NCI-H2227 (cell line): ENCODE data around the gene KLF17.
"Not testable (repeated sequence)": the region's sequence is repeated elsewhere in the genome, so short reads cannot be mapped to it uniquely, and the experiment has no call there.

ENCODE experiments used
- DNase-seq: peaks from one replicate; lab custom pipeline; 2025; ENCODE audit not compliant: unreplicated experiment; lab: John Stamatoyannopoulos, UW

Gene KLF17

DNA sequence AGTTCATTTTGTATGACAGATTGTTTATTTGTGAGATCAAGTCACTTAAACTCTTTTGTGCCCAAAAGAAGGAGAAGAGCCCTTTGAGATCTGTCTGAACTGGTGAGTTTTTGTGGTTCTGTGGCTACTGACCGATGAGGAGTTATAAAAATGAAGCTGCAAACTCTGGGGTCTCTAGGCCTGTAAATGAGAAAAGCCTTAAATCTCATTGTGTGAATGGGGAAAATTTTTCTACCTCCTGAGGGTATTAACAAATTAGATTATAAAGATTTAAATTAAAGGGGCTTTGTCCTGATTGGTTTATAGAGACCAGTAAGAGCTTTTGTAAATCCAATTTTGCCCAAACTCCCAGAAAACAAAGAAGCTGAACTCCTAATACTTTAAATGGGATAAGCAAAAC, 9.7 kb upstream of the KLF17 start:
- DNase-seq, result no peak

DNA sequence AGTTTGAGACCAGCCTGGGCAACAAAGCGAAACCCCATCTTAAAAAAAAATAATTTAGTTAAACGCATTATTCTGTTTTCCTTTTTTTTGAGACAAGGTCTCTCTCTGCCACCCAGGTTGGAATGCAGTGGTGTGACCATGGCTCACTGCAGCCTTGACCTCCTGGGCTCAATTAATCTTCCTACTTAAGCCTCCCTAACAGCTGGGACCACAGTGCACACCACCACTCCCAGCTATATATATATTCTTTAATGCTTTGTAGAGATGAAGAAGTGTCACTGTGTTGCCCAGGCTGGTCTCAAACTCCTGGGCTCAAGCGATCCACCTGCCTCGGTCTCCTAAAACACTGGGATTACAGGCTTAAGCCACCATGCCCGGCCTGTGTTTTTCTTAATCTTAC, 7.7 kb upstream of the KLF17 start:
- no peak for DNase-seq

- no peak for DNase-seq
These were observed 6.8 kb upstream of the KLF17 start for GRCh38 chr1:44111861-44112260.

DNA sequence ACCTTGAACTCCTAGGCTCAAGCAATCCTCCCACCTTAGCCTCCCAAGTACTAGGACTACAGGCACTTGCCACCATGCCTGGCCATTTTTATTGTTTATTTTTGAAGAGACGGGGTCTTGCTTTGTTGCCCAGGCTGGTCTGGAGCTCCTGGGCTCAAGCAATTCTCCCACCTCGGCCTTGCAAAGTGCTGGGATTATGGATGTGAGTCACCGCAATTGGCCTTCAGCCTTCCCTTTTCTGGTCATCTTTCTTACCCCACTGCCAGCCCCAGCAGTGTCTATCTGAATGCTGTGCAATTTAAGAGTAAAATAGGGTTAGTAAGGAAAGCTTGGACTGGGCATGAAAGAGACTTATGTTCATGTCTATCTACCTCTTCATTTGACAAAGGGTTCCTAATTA, 6.1 kb upstream of the KLF17 start:
- DNase-seq, result no peak

DNA sequence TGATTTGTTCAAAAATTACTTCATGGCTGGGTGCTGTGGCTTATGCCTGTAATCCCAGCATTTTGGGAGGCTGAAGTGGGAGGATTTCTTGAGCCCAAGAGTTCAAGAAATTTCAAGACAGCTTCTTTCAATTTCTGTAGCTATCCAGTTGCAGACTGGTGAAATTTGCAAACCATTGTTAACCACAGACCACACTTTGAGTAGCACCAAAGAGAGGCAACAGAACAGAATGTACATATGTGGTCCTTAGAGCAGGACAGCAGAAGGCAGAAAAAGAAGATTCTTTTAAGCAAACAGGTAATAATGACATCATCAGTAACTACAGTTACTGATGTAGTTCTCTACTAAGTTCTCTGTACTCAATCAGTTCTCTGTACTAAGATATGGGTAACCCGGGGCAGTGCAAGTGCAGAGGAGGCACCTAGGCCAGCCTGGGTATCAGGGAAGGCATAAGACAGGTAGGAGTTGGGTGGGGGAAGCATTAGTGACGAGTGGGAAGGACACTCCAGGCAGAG, 5.5 kb upstream of the KLF17 start:
- no peak for DNase-seq

GRCh38 chr1:44114098-44114497, 4.5 kb upstream of the KLF17 start:
- DNase-seq, result no peak

GRCh38 chr1:44117272-44117671, 1.3 kb upstream of the KLF17 start:
- DNase-seq, result not testable (repeated sequence)

GRCh38 chr1:44119525-44119924, 904 bp downstream of the KLF17 start:
- no peak for DNase-seq

DNA sequence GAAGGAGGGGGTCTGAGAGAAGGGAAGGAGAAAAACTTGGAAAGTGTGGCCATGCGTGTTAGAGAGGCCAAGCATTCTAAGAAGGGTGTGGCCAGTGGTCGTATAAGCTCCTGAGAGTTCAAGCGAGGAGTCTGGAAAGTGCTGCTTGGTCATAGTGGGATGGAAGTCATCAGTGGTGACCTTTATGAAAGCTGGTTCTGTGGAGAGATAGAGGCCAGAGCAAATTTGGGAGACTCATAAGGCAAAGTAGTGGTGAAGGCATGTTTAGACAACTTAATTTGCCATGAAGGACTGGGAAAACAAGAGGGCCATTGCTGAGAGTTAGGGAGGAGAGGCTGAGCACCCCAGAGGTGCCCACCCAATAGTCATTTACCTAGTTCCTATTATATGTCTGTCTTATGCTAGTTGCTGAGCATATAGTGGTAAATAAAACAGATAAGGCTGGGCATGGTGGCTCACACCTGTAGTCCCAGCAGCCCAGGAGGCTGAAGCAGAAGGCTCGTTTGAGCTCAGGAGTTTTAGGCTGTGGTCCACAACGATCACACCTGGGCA, 1.9 kb downstream of the KLF17 start:
- DNase-seq, result no peak

DNA sequence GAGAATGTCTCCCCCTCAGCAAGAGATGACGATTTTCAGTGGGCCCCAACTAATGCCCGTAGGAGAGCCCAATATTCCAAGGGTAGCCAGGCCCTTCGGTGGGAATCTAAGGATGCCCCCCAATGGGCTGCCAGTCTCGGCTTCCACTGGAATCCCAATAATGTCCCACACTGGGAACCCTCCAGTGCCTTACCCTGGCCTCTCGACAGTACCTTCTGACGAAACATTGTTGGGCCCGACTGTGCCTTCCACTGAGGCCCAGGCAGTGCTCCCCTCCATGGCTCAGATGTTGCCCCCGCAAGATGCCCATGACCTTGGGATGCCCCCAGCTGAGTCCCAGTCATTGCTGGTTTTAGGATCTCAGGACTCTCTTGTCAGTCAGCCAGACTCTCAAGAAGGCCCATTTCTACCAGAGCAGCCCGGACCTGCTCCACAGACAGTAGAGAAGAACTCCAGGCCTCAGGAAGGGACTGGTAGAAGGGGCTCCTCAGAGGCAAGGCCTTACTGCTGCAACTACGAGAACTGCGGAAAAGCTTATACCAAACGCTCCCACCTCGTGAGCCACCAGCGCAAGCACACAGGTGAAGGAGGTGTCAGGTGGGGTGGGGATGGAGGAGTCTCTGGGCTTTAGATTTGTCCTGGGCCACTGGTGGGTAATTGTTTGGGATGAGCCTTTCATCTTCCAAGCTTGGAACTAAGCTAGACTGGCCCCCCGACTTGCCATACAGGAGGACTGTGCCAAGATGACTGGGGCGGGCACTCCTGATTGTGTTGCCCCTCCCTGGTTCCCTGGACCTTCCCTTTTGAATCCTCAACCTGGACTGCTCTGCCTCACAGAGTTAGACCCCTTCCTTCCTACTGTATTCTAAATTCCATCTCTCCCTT, 11.2 kb downstream of the KLF17 start:
- DNase-seq, result no peak

GRCh38 chr1:44131411-44131810, 12.8 kb downstream of the KLF17 start:
- DNase-seq, result no peak

GRCh38 chr1:44134071-44134920, 15.7 kb downstream of the KLF17 start:
- no peak for DNase-seq

DNA sequence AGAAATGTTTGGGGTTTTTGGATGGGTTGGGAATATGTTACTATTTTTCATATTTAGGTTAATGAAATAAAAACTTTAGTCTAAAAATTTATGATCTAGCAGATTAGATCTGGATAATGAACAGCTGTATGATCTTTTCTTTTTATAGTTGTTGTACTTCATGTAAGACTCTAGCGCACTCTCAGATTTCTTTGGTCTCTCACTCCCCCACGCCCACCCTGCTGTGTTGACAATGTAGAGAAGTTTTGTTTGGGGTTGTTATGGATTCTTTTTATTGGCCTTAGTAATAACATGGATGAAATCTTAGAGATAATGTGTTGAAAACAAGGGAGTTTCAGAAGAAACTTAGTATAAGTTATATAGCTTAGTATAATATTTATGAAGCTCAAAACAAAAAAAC, 17.3 kb downstream of the KLF17 start:
- no peak for DNase-seq

DNA sequence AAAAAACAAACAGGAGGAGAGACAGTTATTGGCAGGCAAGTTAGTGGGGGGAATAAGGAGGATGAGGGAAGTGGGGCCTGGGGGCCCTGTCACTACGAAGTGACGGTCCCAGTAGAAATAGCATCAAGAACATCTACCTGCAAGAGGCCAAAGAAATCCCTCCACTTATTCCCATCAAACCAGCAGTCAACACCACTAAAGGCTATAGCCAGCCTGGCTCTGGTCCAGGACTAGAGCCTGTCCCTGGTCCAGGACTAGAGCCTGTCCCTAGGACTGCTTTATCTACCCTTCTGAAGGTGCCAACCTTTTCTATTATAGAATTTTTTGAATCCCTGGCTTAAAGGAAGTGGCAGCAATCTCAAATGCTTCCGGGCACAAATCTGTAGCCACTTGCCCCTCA, 19.6 kb downstream of the KLF17 start:
- DNase-seq, result no peak

DNA sequence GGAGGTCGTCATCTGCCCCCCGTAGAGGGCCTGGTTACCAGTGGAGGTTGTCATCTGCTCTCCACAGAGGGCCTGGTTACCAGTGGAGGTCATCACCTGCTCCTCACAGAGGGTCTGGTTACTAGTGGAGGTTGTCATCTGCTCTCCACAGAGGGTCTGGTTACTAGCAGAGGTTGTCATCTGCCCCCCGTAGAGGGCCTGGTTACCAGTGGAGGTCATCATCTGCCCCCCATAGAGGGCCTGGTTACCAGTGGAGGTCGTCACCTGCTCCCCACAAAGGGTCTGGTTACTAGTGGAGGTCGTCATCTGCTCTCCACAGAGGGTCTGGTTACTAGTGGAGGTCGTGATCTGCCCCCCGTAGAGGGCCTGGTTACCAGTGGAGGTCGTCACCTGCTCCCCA, 20.9 kb downstream of the KLF17 start:
- DNase-seq, result not testable (repeated sequence)

- DNase-seq, result no peak
These were observed 22.9 kb downstream of the KLF17 start, which contains the start of gene KLF18 for GRCh38 chr1:44141531-44141930. Gene KLF18 (minus strand): TSS chr1:44141631. CDS start chr1:44141631, 0 bp downstream.

- DNase-seq, result no peak
These were observed 26.5 kb downstream of the KLF17 start for GRCh38 chr1:44144962-44145756.

GRCh38 chr1:44146536-44147361, 28.1 kb downstream of the KLF17 start:
- DNase-seq, result no peak

DNA sequence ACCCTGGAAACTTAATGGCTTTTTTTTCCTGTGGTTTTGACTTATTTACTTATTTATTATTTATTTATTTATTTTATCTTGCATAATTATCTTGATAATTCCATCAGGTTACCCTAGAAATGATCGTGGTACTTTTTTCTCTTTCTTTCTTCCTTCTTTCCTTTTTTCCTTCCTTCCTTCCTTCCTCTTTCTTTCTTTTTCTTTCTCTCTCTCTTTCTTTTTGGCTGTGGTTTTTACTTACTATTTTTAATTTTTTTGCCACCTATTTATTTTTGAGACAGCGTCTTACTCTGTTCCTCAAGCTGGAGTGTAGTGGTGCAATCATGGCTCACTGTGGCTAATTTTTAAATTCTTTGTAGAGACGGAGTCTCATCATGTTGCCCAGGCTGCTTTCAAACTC, 29.0 kb downstream of the KLF17 start:
- no peak for DNase-seq

DNA sequence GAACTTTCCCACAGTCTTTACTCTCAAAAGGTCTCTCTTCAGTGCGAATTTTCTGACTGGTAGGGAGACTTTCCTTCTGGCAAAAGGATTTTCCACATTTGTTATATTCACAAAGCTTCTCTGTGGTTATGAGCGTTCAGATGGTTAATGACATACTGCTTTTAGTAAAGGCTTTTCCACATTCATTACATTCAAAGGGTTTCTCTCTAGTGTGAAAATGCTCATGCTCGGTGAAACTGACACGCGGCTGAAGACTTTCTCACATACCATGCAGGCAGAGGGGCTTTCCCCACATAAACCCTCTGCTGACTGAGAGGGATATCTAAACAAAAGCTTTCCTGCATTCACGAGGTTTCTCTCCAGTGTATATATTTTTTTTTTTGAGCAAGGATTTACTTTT, 32.7 kb downstream of the KLF17 start:
- DNase-seq, result no peak
